PC-3 (cell line): Measurements from ENCODE around the gene NOXA1. TPM values are rescaled to one million over a fixed set of nuclear protein-coding genes. Genes with fewer than 3 reads are reported as not detected.

Experiments
- ATAC-seq: fragments of 200-7000 bp; cut with Tn5 transposase; 2 replicates; pipeline ENCODE4 v1.9.1; 2020; ENCODE audit warnings: mild to moderate bottlenecking, moderate library complexity
- BruUV-seq: library from RNA; stranded (reverse); fragments of 400-500 nt; replicated peaks from 2 replicates; lab custom pipeline; 2021; lab: Mats Ljungman, UMichigan
- CTCF ChIA-PET: fragments of 300-600 bp; sonication (Branson Sonifier 250); formaldehyde crosslinking; loops from one replicate; lab custom pipeline; 2022; ENCODE audit warnings: antibody characterized with exemption; lab: Charles Lee
- POLR2A ChIA-PET: fragments of 300-600 bp; sonication (Branson Sonifier 250); formaldehyde crosslinking; loops from one replicate; lab custom pipeline; 2022; ENCODE audit warnings: antibody characterized with exemption; ENCODE audit not compliant: unreplicated experiment; lab: Charles Lee
- DNase-seq: peaks from one replicate; pipeline ENCODE4 v3.0.0-alpha.2; 2015
- H2AFZ ChIP-seq: fragments of 300-600 bp; sonication (generic); 2 replicates; pipeline ENCODE4 v1.6.0; 2016; ENCODE audit warnings: antibody characterized with exemption, low read length
- H3F3A ChIP-seq: fragments of 300-600 bp; sonication (generic); one replicate; pipeline ENCODE4 v1.6.0; 2017; ENCODE audit warnings: antibody characterized with exemption, low read length, control low read depth, mild to moderate bottlenecking; ENCODE audit not compliant: unreplicated experiment
- H3K27ac ChIP-seq: fragments of 300-600 bp; sonication (generic); 2 replicates; pipeline ENCODE4 v1.5.1; 2016; ENCODE audit warnings: mild to moderate bottlenecking, low read length
- H3K27me3 ChIP-seq: fragments of 300-600 bp; sonication (generic); 2 replicates; pipeline ENCODE4 v1.6.1; 2016; ENCODE audit warnings: low read length, mixed read lengths
- H3K36me3 ChIP-seq: fragments of 300-600 bp; sonication (generic); 2 replicates; pipeline ENCODE4 v1.6.1; 2016; ENCODE audit warnings: low read depth, mixed run types, low read length, mixed read lengths
- H3K4me1 ChIP-seq: fragments of 300-600 bp; sonication (generic); 2 replicates; pipeline ENCODE4 v1.5.1; 2016; ENCODE audit warnings: low read length; ENCODE audit not compliant: insufficient read depth
- H3K4me2 ChIP-seq: fragments of 300-600 bp; sonication (generic); 2 replicates; pipeline ENCODE4 v1.6.0; 2016; ENCODE audit warnings: low read length
- H3K4me3 ChIP-seq: fragments of 300-600 bp; sonication (generic); 2 replicates; pipeline ENCODE4 v1.5.1; 2016; ENCODE audit warnings: mild to moderate bottlenecking, low read length, mixed read lengths
- H3K79me2 ChIP-seq: fragments of 300-600 bp; sonication (generic); 2 replicates; pipeline ENCODE4 v1.6.1; 2017; ENCODE audit warnings: low read length, mixed read lengths
- H3K9ac ChIP-seq: fragments of 300-600 bp; sonication (generic); 2 replicates; pipeline ENCODE4 v1.6.0; 2016; ENCODE audit warnings: mild to moderate bottlenecking, low read length
- H3K9me2 ChIP-seq: fragments of 300-600 bp; sonication (generic); replicated peaks from 2 replicates; pipeline ENCODE4 v1.6.1; 2016; ENCODE audit warnings: mixed run types, low read length, mixed read lengths
- H3K9me3 ChIP-seq: fragments of 300-600 bp; sonication (generic); 2 replicates; pipeline ENCODE4 v1.6.1; 2016; ENCODE audit warnings: low read length, mixed read lengths
- H4K20me1 ChIP-seq: fragments of 300-600 bp; sonication (generic); 2 replicates; pipeline ENCODE4 v1.6.1; 2016; ENCODE audit warnings: low read length, mixed read lengths
- CTCF ChIP-seq: fragments of 300-600 bp; sonication (generic); conservative IDR thresholded peaks from 2 replicates; pipeline ENCODE4 v1.5.1; 2017; ENCODE audit warnings: antibody characterized with exemption, low read depth, mild to moderate bottlenecking, low read length
- EZH2 ChIP-seq: fragments of 300-600 bp; sonication (generic); IDR thresholded peaks from one replicate; pipeline ENCODE4 v1.6.1; 2017; ENCODE audit warnings: antibody characterized with exemption, mild to moderate bottlenecking, low read length; ENCODE audit not compliant: unreplicated experiment
- EZH2phosphoT487 ChIP-seq: fragments of 300-600 bp; sonication (generic); IDR thresholded peaks from 2 replicates; pipeline ENCODE4 v1.6.1; 2018; ENCODE audit warnings: mild to moderate bottlenecking, antibody characterized with exemption, low read length, borderline replicate concordance
- intact Hi-C: fragments of 100-400 bp; cut with micrococcal nuclease; formaldehyde crosslinking; loops from 2 replicates; pipeline ENCODE4 v1.9.0; 2023
- total RNA-seq: library from RNA; depleted of rRNA; stranded (reverse); fragments of >200 nt; gene quantifications from 2 replicates; pipeline ENCODE4 v1.2.3, GENCODE V29; 2014

Gene NOXA1
- total RNA-seq, 1 experiment from 2014 or later = 0.51 TPM

GRCh38 chr9:137390553-137391410, 32.4 kb upstream of the NOXA1 start:
- intact Hi-C loops = no loop called here

DNA sequence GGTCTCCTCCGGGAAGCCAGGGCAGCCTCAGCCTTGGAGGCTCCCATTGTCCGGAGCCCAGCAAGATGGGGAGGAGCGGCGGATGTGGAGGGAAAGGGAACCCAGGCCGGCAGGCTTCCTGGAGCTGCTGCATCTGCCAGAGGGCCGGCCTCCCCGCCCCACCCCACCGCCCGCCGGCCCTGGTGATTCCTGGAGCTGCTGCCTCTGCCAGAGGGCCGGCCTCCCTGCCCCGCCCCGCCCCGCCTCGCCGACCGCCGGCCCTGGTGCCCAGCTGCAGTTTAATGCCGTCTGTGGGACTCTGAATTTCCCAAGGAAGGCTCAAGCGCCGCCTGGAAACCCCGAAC, 31.8 kb upstream of the NOXA1 start:
- H3K4me1 ChIP-seq = no peaks in the 10 kb centered on the region
- TF ChIP-seq EZH2 = no peak
- TF ChIP-seq CTCF = no peak
- no peak for TF ChIP-seq EZH2phosphoT487
- no peak overlapping the region for H3K27ac ChIP-seq
- H3K79me2 ChIP-seq = no peaks in the 10 kb centered on the region
- H3F3A ChIP-seq = no peaks in the 10 kb centered on the region
- H2AFZ ChIP-seq = no peak overlapping the region
- POLR2A ChIA-PET = no interaction called here
- H3K36me3 ChIP-seq = no peaks in the 10 kb centered on the region
- ATAC-seq = no peak
- CTCF ChIA-PET = no interaction called here
- no peaks in the 10 kb centered on the region for H3K9me3 ChIP-seq
- H4K20me1 ChIP-seq = no peaks in the 10 kb centered on the region
- no peaks in the 10 kb centered on the region for H3K27me3 ChIP-seq
- BruUV-seq = no TSS peak
- H3K4me3 ChIP-seq = no peak overlapping the region
- no peak overlapping the region for H3K9ac ChIP-seq
- no peaks in the 10 kb centered on the region for H3K9me2 ChIP-seq
- intact Hi-C loops = no loop called here
- H3K4me2 ChIP-seq = no peak overlapping the region
- no peak for DNase-seq

More at GRCh38 chr9:137390553-137391410, 32.4 kb upstream of the NOXA1 start:
- H3K27ac ChIP-seq = no peak overlapping the region
- no peaks in the 10 kb centered on the region for H3K79me2 ChIP-seq
- no peaks in the 10 kb centered on the region for H3K9me2 ChIP-seq
- no peak for TF ChIP-seq CTCF
- TF ChIP-seq EZH2phosphoT487 = no peak
- TF ChIP-seq EZH2 = no peak
- BruUV-seq = no TSS peak
- H3K9ac ChIP-seq = no peak overlapping the region
- no peak; the same call in 1 of the 2 replicates for ATAC-seq
- CTCF ChIA-PET = no interaction called here
- POLR2A ChIA-PET = interaction anchor here (0.7 kb wide), 1 partner anchor 32 kb away, joined by 3 read pairs; the partner anchor contains the start of gene EXD3
- no peaks in the 10 kb centered on the region for H3K9me3 ChIP-seq
- H3K4me3 ChIP-seq = no peak overlapping the region
- DNase-seq = peak; percentile 31
- H3F3A ChIP-seq = no peaks in the 10 kb centered on the region
- H3K4me1 ChIP-seq = no peaks in the 10 kb centered on the region
- no peaks in the 10 kb centered on the region for H3K36me3 ChIP-seq
- no peak overlapping the region for H3K4me2 ChIP-seq
- no peak overlapping the region for H2AFZ ChIP-seq
- no peaks in the 10 kb centered on the region for H3K27me3 ChIP-seq
- no peaks in the 10 kb centered on the region for H4K20me1 ChIP-seq
